Dermis microvascular lymphatic vessel endothelial cell (primary cell): Measurements from ENCODE around the gene PFKFB2. TPM values are rescaled to one million over a fixed set of nuclear protein-coding genes. Genes with fewer than 3 reads are reported as not detected.

Experiments
- DNase-seq, 2 donors: peaks; one replicate each; pipeline versions ENCODE4 v3.0.0 to v3.0.0-alpha.2; 2010; ENCODE audit warnings: low read depth in 2 of 2
- total RNA-seq: library from RNA; depleted of rRNA; stranded (reverse); fragments of >200 nt; gene quantifications from 2 replicates; pipeline ENCODE4 v1.2.1, GENCODE V29; 2014

PFKFB2 gene
- total RNA-seq, 1 donor from 2014 or later: 0.90 TPM

DNA sequence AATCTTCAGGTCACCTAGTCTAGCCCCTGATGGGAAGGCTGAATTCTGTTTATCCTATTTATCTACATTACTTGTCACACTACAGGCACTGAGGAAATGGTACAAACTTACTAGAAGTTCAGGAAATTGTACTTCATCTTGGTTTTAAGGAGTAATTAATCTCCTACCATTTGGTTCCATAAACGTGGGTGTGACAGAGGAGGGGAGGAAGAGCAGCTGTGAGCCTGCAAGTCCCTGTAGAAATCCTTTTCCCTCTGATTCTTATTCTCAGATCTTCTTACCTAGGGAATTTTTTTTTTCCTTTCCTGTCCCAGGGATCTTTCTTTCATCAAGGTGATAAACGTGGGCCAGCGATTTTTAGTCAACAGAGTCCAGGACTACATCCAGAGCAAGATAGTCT is 14.1 kb downstream of the PFKFB2 start:
- DNase-seq: no peak

- no peak for DNase-seq
Measured at GRCh38 chr1:207067665-207068064, 14.6 kb downstream of the PFKFB2 start.

DNA sequence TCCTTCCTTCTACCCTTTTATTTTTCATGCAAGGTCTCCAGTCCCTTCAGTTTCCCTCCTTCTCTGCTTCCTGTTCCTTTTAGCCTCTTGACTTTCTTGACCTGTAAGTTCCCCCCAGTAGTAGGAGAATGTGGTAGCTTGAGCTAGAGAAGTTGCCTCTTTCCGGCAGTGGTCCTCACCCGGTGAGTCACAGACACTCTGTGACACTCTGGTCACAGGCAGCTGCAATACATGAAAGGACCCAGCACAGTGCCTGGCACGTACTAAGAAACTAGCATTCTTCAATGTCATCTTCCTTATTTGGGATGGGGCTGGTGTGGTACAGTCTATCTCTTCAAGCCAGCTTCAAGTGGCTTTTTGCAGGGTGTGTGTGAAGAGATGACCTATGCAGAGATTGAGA is 16.0 kb downstream of the PFKFB2 start:
- DNase-seq: no peak

GRCh38 chr1:207069858-207070506 is 16.9 kb downstream of the PFKFB2 start:
- no peak for DNase-seq

DNA sequence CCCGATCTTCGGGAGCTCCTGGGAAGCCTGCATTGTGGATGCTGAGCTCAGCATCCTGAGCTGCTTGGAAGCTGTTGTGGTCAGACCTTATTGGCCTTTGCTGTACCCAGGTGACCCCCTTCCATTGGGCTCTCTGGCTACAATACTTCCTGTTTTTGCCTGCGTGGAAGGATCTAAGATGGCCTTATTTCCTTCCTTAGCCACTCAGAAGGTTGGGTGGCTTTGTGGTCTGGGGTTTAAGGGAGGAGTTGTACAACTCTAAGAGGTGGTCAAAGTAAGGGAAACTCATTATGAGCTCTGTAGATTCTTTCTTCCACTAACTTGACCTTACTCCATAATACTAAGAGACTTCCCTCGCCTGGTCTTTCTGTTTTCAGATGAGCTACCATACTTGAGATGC is 17.7 kb downstream of the PFKFB2 start:
- no peak for DNase-seq

DNA sequence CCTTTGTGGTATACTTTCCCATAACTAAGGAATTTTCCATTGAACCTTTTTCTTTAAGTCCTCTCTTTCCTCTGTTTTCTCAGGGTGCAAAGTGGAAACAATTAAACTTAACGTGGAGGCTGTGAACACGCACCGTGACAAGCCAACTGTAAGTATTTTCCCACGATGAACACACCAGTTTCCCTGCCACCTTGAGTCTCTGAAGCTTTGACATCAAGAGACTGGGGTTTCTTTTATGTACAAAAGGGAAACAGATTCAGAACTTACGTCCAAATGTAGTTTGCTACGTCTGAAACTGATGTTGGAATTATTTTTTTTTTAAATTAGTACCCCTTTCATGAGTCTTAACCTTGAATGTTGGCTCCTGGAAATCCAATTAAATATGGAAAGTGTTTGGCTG is 18.4 kb downstream of the PFKFB2 start:
- no peak for DNase-seq

- no peak for DNase-seq
Measured at GRCh38 chr1:207072233-207072632, 19.2 kb downstream of the PFKFB2 start.

- DNase-seq: no peak
Measured at GRCh38 chr1:207073906-207074820, 21.1 kb downstream of the PFKFB2 start.

DNA sequence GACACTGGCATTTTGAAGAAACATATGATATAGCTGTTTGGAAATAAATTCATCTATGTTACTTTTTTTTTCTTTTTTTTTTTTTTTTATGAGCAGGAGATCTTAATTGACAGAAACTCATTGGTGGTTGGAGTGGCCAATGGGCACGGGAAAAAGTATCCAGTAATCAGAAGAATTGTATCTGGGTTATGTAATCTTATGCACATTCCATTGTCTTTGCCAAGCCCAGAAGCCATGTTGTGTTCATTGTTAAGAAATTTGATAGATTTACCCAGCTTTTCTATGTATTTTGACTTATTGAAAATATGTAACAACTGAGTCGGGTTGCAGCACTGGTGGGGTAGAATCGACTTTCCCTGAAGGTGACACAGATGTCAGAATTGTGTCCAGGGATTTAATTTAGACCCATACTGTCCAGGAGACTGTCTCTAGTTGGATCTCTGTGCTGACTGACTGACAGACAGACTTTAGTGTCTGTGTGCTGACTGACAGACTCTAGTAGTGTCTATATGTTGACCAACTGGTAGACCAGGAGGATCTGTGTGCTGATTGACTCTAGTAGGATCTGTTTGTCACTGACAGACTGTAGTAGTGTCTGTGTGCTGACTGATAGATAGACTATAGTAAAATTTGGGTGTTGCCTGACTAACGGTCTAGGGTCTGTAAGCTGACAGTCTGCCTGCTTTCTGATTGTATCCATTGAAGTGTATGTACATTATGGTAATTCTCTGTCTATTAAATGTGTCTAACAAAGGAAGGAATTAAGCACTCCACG is 23.3 kb downstream of the PFKFB2 start:
- DNase-seq: no peak

GRCh38 chr1:207077012-207077411 is 23.9 kb downstream of the PFKFB2 start:
- DNase-seq: no peak

DNA sequence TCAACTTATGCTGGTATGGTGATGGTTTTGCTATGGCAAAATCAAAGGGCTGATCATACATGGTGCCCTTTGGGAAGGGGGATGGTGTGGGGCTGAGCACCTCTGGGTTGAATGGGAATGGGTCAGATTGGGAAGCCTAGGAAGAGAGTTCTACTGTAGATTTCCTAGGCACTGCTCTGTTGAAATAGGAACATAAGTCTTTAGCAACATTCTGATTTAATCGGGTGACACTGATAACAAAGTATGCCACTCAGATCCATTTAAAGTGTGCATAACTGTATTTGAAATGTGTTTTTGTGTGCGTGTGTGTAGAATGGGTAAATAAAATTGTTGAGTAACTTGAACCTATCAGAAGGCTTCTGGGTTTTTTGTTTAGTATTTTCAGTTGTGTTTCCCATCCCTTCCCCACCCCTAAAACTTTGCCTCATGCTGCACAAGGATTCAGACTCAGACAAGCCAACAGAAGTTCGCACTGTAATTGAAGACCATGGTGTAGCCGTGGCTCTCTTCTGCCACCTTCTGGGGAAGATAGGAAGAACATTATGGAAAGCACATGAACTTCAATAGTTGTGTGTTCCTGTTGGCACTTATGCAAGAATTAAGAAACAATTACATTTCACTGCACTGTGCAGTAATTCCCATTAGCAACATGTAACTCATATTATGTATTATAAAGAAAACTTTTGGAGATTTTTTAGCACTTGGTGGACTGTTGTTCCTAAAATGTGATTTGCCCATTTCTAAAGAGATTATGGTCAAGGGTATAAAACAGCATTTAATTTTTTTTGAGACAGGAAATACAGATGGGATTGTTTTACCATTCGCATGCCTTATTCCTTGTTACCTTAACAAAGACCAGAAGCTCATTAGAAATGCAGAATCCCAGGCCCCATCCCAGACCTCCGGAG is 24.6 kb downstream of the PFKFB2 start:
- peak; percentile 50 to 71 for DNase-seq

GRCh38 chr1:207078578-207079132 is 25.6 kb downstream of the PFKFB2 start:
- no peak for DNase-seq

DNA sequence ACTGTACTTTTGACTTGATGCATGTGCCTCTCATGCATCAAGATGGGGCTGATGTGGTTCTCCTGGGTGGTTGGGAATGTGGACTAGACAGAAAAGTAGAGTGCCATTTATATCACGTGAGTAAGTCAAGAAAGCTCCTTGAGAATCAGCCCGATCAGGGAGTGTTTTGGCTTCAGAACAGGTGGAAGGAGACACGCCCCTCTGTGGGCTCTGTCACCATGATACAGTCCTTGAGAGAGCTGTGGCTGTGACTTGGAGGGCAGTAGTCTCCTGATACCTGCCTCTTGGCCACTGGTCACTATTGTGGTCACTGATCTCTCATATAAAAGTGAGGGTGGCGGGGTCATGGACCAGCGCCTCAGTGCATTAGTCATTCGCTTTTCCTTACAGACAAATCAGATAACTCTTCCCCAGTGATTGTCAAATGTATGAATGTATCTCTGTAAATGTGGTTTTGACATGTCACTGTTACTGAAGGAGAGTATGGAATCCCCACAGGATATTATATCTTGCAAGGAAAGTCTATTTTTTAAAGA is 26.7 kb downstream of the PFKFB2 start:
- DNase-seq: no peak

GRCh38 chr1:207081088-207081487 is 28.0 kb downstream of the PFKFB2 start:
- no peak for DNase-seq

- no peak for DNase-seq
Measured at GRCh38 chr1:207081806-207082205, 28.7 kb downstream of the PFKFB2 start.

DNA sequence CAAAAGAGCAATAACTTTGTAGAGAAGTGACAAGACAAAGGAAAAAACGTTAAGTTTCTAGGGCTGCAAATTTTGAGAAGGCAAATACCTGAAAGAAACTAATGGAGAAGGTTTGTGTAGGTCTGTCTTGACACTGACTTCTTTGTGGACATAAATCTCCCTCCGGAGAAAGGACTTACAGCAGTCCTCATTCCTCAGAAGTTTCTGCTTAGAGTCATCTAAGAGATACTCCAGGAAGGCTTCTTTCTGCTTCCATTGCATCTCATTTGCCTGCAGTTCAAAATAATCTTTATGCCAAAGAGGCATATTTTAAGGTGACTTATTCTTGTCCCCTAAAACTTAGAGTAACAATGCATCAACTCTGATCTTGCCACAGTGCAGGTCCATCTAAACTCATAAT is 31.2 kb downstream of the PFKFB2 start:
- DNase-seq: no peak

GRCh38 chr1:207084701-207085180 is 31.7 kb downstream of the PFKFB2 start:
- DNase-seq: peak; percentile 36 to 70

GRCh38 chr1:207085887-207086286 is 32.8 kb downstream of the PFKFB2 start:
- DNase-seq: no peak

GRCh38 chr1:207088161-207088560 is 35.1 kb downstream of the PFKFB2 start:
- no peak for DNase-seq
